Smooth muscle cell (in vitro differentiated cells): ENCODE measurements around the gene DYNC1LI1. TPM values are rescaled to one million over a fixed set of nuclear protein-coding genes. Genes with fewer than 3 reads are reported as not detected.

Source experiments
- DNase-seq: peaks from one replicate; lab custom pipeline; 2025; ENCODE audit not compliant: unreplicated experiment; lab: John Stamatoyannopoulos, UW
- H2AFZ ChIP-seq: fragments of 200-600 bp; sonication (generic); 2 replicates; pipeline ENCODE4 v1.6.0; 2016; ENCODE audit warnings: antibody characterized with exemption, low read depth, mild to moderate bottlenecking
- H3F3A ChIP-seq: fragments of 200-600 bp; sonication (generic); 2 replicates; pipeline ENCODE4 v1.6.0; 2017; ENCODE audit warnings: antibody characterized with exemption, low read depth
- H3K27ac ChIP-seq: fragments of 200-600 bp; sonication (generic); 2 replicates; pipeline ENCODE4 v1.5.1; 2016; ENCODE audit warnings: low read depth, mild to moderate bottlenecking
- H3K27me3 ChIP-seq: fragments of 200-600 bp; sonication (generic); 2 replicates; pipeline ENCODE4 v1.6.1; 2016; ENCODE audit warnings: low read depth, mild to moderate bottlenecking
- H3K36me3 ChIP-seq: fragments of 200-600 bp; sonication (generic); 2 replicates; pipeline ENCODE4 v1.5.1; 2016; ENCODE audit warnings: low read depth
- H3K4me1 ChIP-seq: fragments of 200-600 bp; sonication (generic); 2 replicates; pipeline ENCODE4 v1.5.1; 2016; ENCODE audit warnings: low read depth
- H3K4me2 ChIP-seq: fragments of 200-600 bp; sonication (generic); 2 replicates; pipeline ENCODE4 v1.6.0; 2016; ENCODE audit warnings: mild to moderate bottlenecking
- H3K4me3 ChIP-seq: fragments of 200-600 bp; sonication (generic); 2 replicates; pipeline ENCODE4 v1.5.1; 2016; ENCODE audit warnings: mild to moderate bottlenecking
- H3K79me2 ChIP-seq: fragments of 200-600 bp; sonication (generic); 2 replicates; pipeline ENCODE4 v1.6.0; 2016; ENCODE audit warnings: low read depth, mild to moderate bottlenecking
- H3K9ac ChIP-seq: fragments of 200-600 bp; sonication (generic); 2 replicates; pipeline ENCODE4 v1.6.0; 2016; ENCODE audit warnings: low read depth
- H3K9me3 ChIP-seq: fragments of 200-600 bp; sonication (generic); replicated peaks from 2 replicates; pipeline ENCODE4 v1.5.1; 2016; ENCODE audit warnings: low read depth
- H4K20me1 ChIP-seq: fragments of 200-600 bp; sonication (generic); 2 replicates; pipeline ENCODE4 v1.6.0; 2016; ENCODE audit warnings: low read depth
- CTCF ChIP-seq: fragments of 200-600 bp; sonication (generic); IDR thresholded peaks from 2 replicates; pipeline ENCODE4 v1.5.1; 2017; ENCODE audit warnings: borderline replicate concordance, mild to moderate bottlenecking, antibody characterized with exemption; ENCODE audit not compliant: insufficient read depth, poor library complexity, severe bottlenecking
- WGBS: methylation state at CpG from one replicate; pipeline ENCODE4 v1.1.7; 2016; ENCODE audit warnings: low lambda C conversion rate; 5-methylcytosine and 5-hydroxymethylcytosine counted together
- polyA plus RNA-seq: library from polyadenylated mRNA; unstranded; fragments of >200 nt; fragmentation: Nextera tagmentation; extraction: Ambion mirVana; gene quantifications from 2 replicates; pipeline ENCODE4 v1.2.1, GENCODE V29; 2016
- total RNA-seq: library from RNA; depleted of rRNA; stranded (reverse); fragments of >200 nt; gene quantifications from 2 replicates; pipeline ENCODE4 v1.2.3, GENCODE V29; 2014

Gene DYNC1LI1
- total and polyA plus RNA-seq, 2 experiments from 2014 or later = 31.0 to 72.6 TPM

GRCh38 chr3:32542807-32543206 lies 27.9 kb downstream of the DYNC1LI1 start:
- no peaks in the 10 kb centered on the region for H3F3A ChIP-seq
- H3K9ac ChIP-seq = no peak overlapping the region
- H2AFZ ChIP-seq = no peak overlapping the region
- H3K4me3 ChIP-seq = no peak overlapping the region
- no peak overlapping the region for H3K27ac ChIP-seq
- H3K27me3 ChIP-seq = no peaks in the 10 kb centered on the region
- peaks cover 26% of the 10 kb centered on the region for H4K20me1 ChIP-seq
- no peaks in the 10 kb centered on the region for H3K36me3 ChIP-seq
- no peak overlapping the region for H3K4me2 ChIP-seq
- H3K79me2 ChIP-seq = peaks cover 40% of the 10 kb centered on the region
- H3K4me1 ChIP-seq = no peaks in the 10 kb centered on the region
- DNase-seq = no peak
- no peak for TF ChIP-seq CTCF
- H3K9me3 ChIP-seq = no peaks in the 10 kb centered on the region
- WGBS = 96% methylated on average over 2 of the region's 2 CpGs

GRCh38 chr3:32540899-32541298 lies 29.8 kb downstream of the DYNC1LI1 start:
- Histone ChIP-seq H3K4me2 (no peak overlapping the region), H2AFZ (no peak overlapping the region), H3K4me3 (no peak overlapping the region), H3K36me3 (no peaks in the 10 kb centered on the region), H3K27ac (no peak overlapping the region), H3K27me3 (no peaks in the 10 kb centered on the region), H3K79me2 (peaks cover 25% of the 10 kb centered on the region), H3F3A (no peaks in the 10 kb centered on the region), H3K4me1 (no peaks in the 10 kb centered on the region), H3K9me3 (no peaks in the 10 kb centered on the region), H4K20me1 (peaks cover 25% of the 10 kb centered on the region), H3K9ac (no peak overlapping the region)
- no peak for DNase-seq
- 90% methylated on average over 4 of the region's 4 CpGs for WGBS
- no peak for TF ChIP-seq CTCF

GRCh38 chr3:32532434-32532833 lies 38.2 kb downstream of the DYNC1LI1 start:
- DNase-seq = no peak
- peaks cover 16% of the 10 kb centered on the region for H3K36me3 ChIP-seq
- no peak overlapping the region for H3K27ac ChIP-seq
- WGBS = 96% methylated on average over 1 of the region's 1 CpG
- H3K4me3 ChIP-seq = no peak overlapping the region
- H3K79me2 ChIP-seq = no peaks in the 10 kb centered on the region
- peaks cover 4% of the 10 kb centered on the region for H4K20me1 ChIP-seq
- no peaks in the 10 kb centered on the region for H3K9me3 ChIP-seq
- no peak overlapping the region for H2AFZ ChIP-seq
- H3K9ac ChIP-seq = no peak overlapping the region
- no peak for TF ChIP-seq CTCF
- H3K4me2 ChIP-seq = no peak overlapping the region
- no peaks in the 10 kb centered on the region for H3K4me1 ChIP-seq
- no peaks in the 10 kb centered on the region for H3K27me3 ChIP-seq
- H3F3A ChIP-seq = no peaks in the 10 kb centered on the region

GRCh38 chr3:32531010-32531647 lies 39.5 kb downstream of the DYNC1LI1 start:
- Histone ChIP-seq H3K27me3 (no peaks in the 10 kb centered on the region), H3K9me3 (no peaks in the 10 kb centered on the region), H3K27ac (no peak overlapping the region), H3K4me2 (no peak overlapping the region), H3K79me2 (no peaks in the 10 kb centered on the region), H2AFZ (no peak overlapping the region), H3K9ac (no peak overlapping the region), H3K36me3 (peaks cover 25% of the 10 kb centered on the region), H3K4me3 (no peak overlapping the region), H3K4me1 (no peaks in the 10 kb centered on the region), H4K20me1 (no peaks in the 10 kb centered on the region), H3F3A (no peaks in the 10 kb centered on the region)
- no peak for DNase-seq
- TF ChIP-seq CTCF = no peak
